HepG2 (cell line): ENCODE data around the gene MTRF1. TPM values are rescaled to one million over a fixed set of nuclear protein-coding genes. Genes with fewer than 3 reads are reported as not detected.

Experiments
- ATAC-seq: fragments of 200-7000 bp; cut with Tn5 transposase; 3 replicates; pipeline ENCODE4 v1.9.1; 2020; ENCODE audit warnings: mild to moderate bottlenecking, moderate library complexity
- BruUV-seq: library from RNA; stranded (reverse); fragments of 400-500 nt; replicated peaks from 2 replicates; lab custom pipeline; 2021; lab: Mats Ljungman, UMichigan
- CTCF ChIA-PET: fragments of 300-600 bp; formaldehyde crosslinking; extraction: SDS; loops from one replicate; lab custom pipeline; 2021; ENCODE audit warnings: low total read pairs, inconsistent platforms, low intra/inter-chr PET ratio; lab: Yijun Ruan, JAX
- POLR2A ChIA-PET: fragments of 350-600 bp; sonication (Branson Sonifier 250); formaldehyde crosslinking; loops from one replicate; lab custom pipeline; 2020; ENCODE audit warnings: antibody characterized with exemption, inconsistent platforms; lab: Yijun Ruan, JAX
- DNase-seq: peaks from one replicate; pipeline ENCODE4 v3.0.0-alpha.2; 2015; ENCODE audit warnings: low spot score
- FAIRE-seq: peaks from 3 replicates; lab custom pipeline; 2011; peaks lifted over from hg19 to GRCh38; lab: Jason Lieb, UNC
- H2AFZ ChIP-seq: one replicate; pipeline ENCODE4 v1.6.1; 2011; ENCODE audit warnings: low read length, inconsistent platforms
- H3K27ac ChIP-seq: fragments of 300-600 bp; 3 replicates; pipeline ENCODE4 v1.8.0; 2011; ENCODE audit warnings: mixed run types, mild to moderate bottlenecking, mixed read lengths, low read length, inconsistent platforms; ENCODE audit not compliant: insufficient read depth; ENCODE audit errors: extremely low read length
- H3K27me3 ChIP-seq, 2 experiments: fragments of 200-600 bp in 1 of 2; 2 replicates in 1 of 2; 3 replicates in 1 of 2; pipeline versions ENCODE4 v1.6.0 to v1.8.0; 2011; ENCODE audit warnings: low read length in 2 of 2, mild to moderate bottlenecking in 2 of 2, moderate library complexity in 2 of 2, inconsistent platforms in 1 of 2; ENCODE audit not compliant: insufficient read depth in 2 of 2, control insufficient read depth in 1 of 2
- H3K36me3 ChIP-seq, 2 experiments: fragments of 200-600 bp in 1 of 2; replicated peaks in 1 of 2; 2 replicates in 1 of 2; 3 replicates in 1 of 2; pipeline versions ENCODE4 v1.5.1 to v1.8.0; 2011; ENCODE audit warnings: low read length in 2 of 2, inconsistent platforms in 1 of 2; ENCODE audit not compliant: insufficient read depth in 2 of 2, control insufficient read depth in 1 of 2
- H3K4me1 ChIP-seq: 2 replicates; pipeline ENCODE4 v1.5.1; 2012; ENCODE audit warnings: low read length, inconsistent platforms; ENCODE audit not compliant: insufficient read depth
- H3K4me2 ChIP-seq: 2 replicates; pipeline ENCODE4 v1.6.0; 2011; ENCODE audit warnings: low read depth, low read length, inconsistent platforms
- H3K4me3 ChIP-seq, 3 experiments: fragments of 200-600 bp in 1 of 3; sonication (generic), shearing (Covaris generic) in 1 of 3; replicated peaks in 1 of 3; 2 replicates each; pipeline ENCODE4 v1.5.1; 2011 to 2016; ENCODE audit warnings: low read length in 3 of 3, inconsistent platforms in 2 of 3, low read depth in 2 of 3, mild to moderate bottlenecking in 2 of 3, control low read depth in 1 of 3, mixed read lengths in 1 of 3; ENCODE audit not compliant: insufficient read depth in 1 of 3
- H3K79me2 ChIP-seq: one replicate; pipeline ENCODE4 v1.6.1; 2011; ENCODE audit warnings: low read length, inconsistent platforms; ENCODE audit not compliant: insufficient read depth
- H3K9ac ChIP-seq: 2 replicates; pipeline ENCODE4 v1.6.0; 2011; ENCODE audit warnings: mild to moderate bottlenecking, low read depth, low read length, inconsistent platforms; ENCODE audit not compliant: insufficient read depth
- H3K9me3 ChIP-seq: 2 replicates; pipeline ENCODE4 v1.5.1; 2012; ENCODE audit warnings: mild to moderate bottlenecking, low read length
- H4K20me1 ChIP-seq: 2 replicates; pipeline ENCODE4 v1.6.0; 2011; ENCODE audit warnings: inconsistent platforms, mild to moderate bottlenecking, low read length, moderate library complexity; ENCODE audit not compliant: insufficient read depth
- ARHGAP35 ChIP-seq: sonication (generic); formaldehyde crosslinking; IDR thresholded peaks from 2 replicates; pipeline ENCODE4 v1.9.0; 2022; ENCODE audit warnings: mild to moderate bottlenecking, inconsistent platforms, moderate library complexity, missing genetic modification reagents, borderline replicate concordance
- ATAD3A ChIP-seq: sonication (generic); formaldehyde crosslinking; IDR thresholded peaks from 2 replicates; pipeline ENCODE4 v1.4.0; 2020; ENCODE audit warnings: missing genetic modification reagents
- BCLAF1 ChIP-seq: fragments of 450-650 bp; IDR thresholded peaks from 2 replicates; pipeline ENCODE4 v1.6.1; 2017; ENCODE audit warnings: mild to moderate bottlenecking
- ELF3 ChIP-seq: IDR thresholded peaks from 2 replicates; pipeline ENCODE4 v1.6.1; 2016; ENCODE audit warnings: missing genetic modification reagents, missing compliant biosample characterization
- HDAC2 ChIP-seq: sonication (generic); formaldehyde crosslinking; IDR thresholded peaks from 2 replicates; pipeline ENCODE4 v1.4.0; 2020; ENCODE audit warnings: missing genetic modification reagents
- KLF16 ChIP-seq, 2 experiments: sonication (generic) in 1 of 2; formaldehyde crosslinking in 1 of 2; IDR thresholded peaks; 2 replicates each; pipeline versions ENCODE4 v1.6.1 to v1.8.0; 2016 to 2023; ENCODE audit warnings: missing genetic modification reagents in 2 of 2, missing compliant biosample characterization in 1 of 2
- RFX1 ChIP-seq: fragments of 450-650 bp; IDR thresholded peaks from 2 replicates; pipeline ENCODE4 v1.6.1; 2017
- SMAD1 ChIP-seq: sonication (generic); formaldehyde crosslinking; IDR thresholded peaks from 2 replicates; pipeline ENCODE4 v1.4.0; 2020; ENCODE audit warnings: missing genetic modification reagents, low read depth, mild to moderate bottlenecking, borderline replicate concordance
- SMYD3 ChIP-seq: sonication (generic); formaldehyde crosslinking; IDR thresholded peaks from 2 replicates; pipeline ENCODE4 v1.8.1; 2023; ENCODE audit warnings: mild to moderate bottlenecking, missing genetic modification reagents
- THYN1 ChIP-seq: sonication (generic); formaldehyde crosslinking; IDR thresholded peaks from 2 replicates; pipeline ENCODE4 v1.8.1; 2023; ENCODE audit warnings: low read depth, mild to moderate bottlenecking, moderate library complexity, missing genetic modification reagents, borderline replicate concordance
- ZFX ChIP-seq: sonication (generic); formaldehyde crosslinking; IDR thresholded peaks from 2 replicates; pipeline ENCODE4 v1.4.0; 2020; ENCODE audit warnings: mild to moderate bottlenecking, low read depth, missing genetic modification reagents, moderate library complexity
- ZNF124 ChIP-seq: sonication (generic); formaldehyde crosslinking; IDR thresholded peaks from 2 replicates; pipeline ENCODE4 v1.4.0; 2020; ENCODE audit warnings: missing genetic modification reagents
- ZNF138 ChIP-seq: sonication (generic); formaldehyde crosslinking; IDR thresholded peaks from 2 replicates; pipeline ENCODE4 v1.5.0; 2020; ENCODE audit warnings: mild to moderate bottlenecking, low read depth, missing genetic modification reagents
- ZNF430 ChIP-seq: sonication (generic); formaldehyde crosslinking; IDR thresholded peaks from 2 replicates; pipeline ENCODE4 v1.9.0; 2021; ENCODE audit warnings: mild to moderate bottlenecking, missing genetic modification reagents
- ZNF562 ChIP-seq: sonication (generic); formaldehyde crosslinking; IDR thresholded peaks from 2 replicates; pipeline ENCODE4 v1.8.0; 2022; ENCODE audit warnings: missing genetic modification reagents, borderline replicate concordance
- ZNF563 ChIP-seq: sonication (generic); formaldehyde crosslinking; IDR thresholded peaks from 2 replicates; pipeline ENCODE4 v1.8.0; 2022; ENCODE audit warnings: mild to moderate bottlenecking, moderate library complexity, missing genetic modification reagents
- ZNF784 ChIP-seq: sonication (generic); formaldehyde crosslinking; IDR thresholded peaks from 2 replicates; pipeline ENCODE4 v1.5.1; 2020; ENCODE audit warnings: missing genetic modification reagents, mild to moderate bottlenecking, borderline replicate concordance
- WGBS: methylation state at CpG from one replicate; pipeline ENCODE4 v1.1.6; 2017; ENCODE audit warnings: low lambda C conversion rate; 5-methylcytosine and 5-hydroxymethylcytosine counted together
- in situ Hi-C: cut with HindIII; loops from 2 replicates; pipeline ENCODE4 v1.10.0; 2017; ENCODE audit warnings: low pct_unique_long_range_greater_than_20kb; ENCODE audit not compliant: extremely low pct_ligation_motif_present
- intact Hi-C: fragments of 100-400 bp; cut with micrococcal nuclease; formaldehyde crosslinking; loops from one replicate; pipeline ENCODE4 v1.10.0; 2022; ENCODE audit not compliant: unreplicated experiment
- polyA plus RNA-seq, 8 experiments: library from polyadenylated mRNA; depleted of rRNA in 3 of 8; stranded (reverse) in 7 of 8; unstranded in 1 of 8; fragments of >200 nt; fragmentation: Illumina TruSeq in 4 of 8; extraction: Trizol in 4 of 8; gene quantifications; 2 replicates each; pipeline versions ENCODE4 v1.2.1 to v1.2.3, GENCODE V29; 2011 to 2016; ENCODE audit warnings: low read depth in 4 of 8, missing spikeins in 1 of 8, mixed read lengths in 1 of 8; ENCODE audit not compliant: insufficient read depth in 1 of 8
- total RNA-seq, 5 experiments: library from RNA; depleted of rRNA; stranded (reverse); fragments of >200 nt; fragmentation: Illumina TruSeq; extraction: Trizol; gene quantifications; 2 replicates each; pipeline ENCODE4 v1.2.3, GENCODE V29; 2016; ENCODE audit warnings: low read depth in 1 of 5

Gene MTRF1
- total and polyA plus RNA-seq, 2 of the 13 experiments (the other 11 are each of a cell fraction or from before 2014, with no cell fraction given), result 21.6 to 27.2 TPM

- Histone ChIP-seq H3K27ac (no peak overlapping the region), H3K36me3 (no peaks in the 10 kb centered on the region), H3K79me2 (no peaks in the 10 kb centered on the region), H3K4me1 (peaks cover 2% of the 10 kb centered on the region; the same call in 1 of the 2 replicates), H3K9me3 (no peaks in the 10 kb centered on the region), H3K4me2 (no peak overlapping the region), H3K4me3 (no peak overlapping the region), H4K20me1 (no peaks in the 10 kb centered on the region), H2AFZ (no peak overlapping the region), H3K9ac (no peak overlapping the region), H3K27me3 (no peaks in the 10 kb centered on the region)
- no CpG with 5 or more reads among the region's 3 CpGs for WGBS
- ChIA-PET CTCF (no interaction called here), POLR2A (no interaction called here)
- TF ChIP-seq SMYD3 (no peak), ATAD3A (no peak), ZFX (CRISPR knock-in tag) (no peak), ELF3 (CRISPR knock-in tag) (no peak), ZNF562 (CRISPR knock-in tag) (no peak), ZNF430 (CRISPR knock-in tag) (no peak), HDAC2 (CRISPR knock-in tag) (no peak), BCLAF1 (no peak), ARHGAP35 (CRISPR knock-in tag) (no peak), ZNF124 (CRISPR knock-in tag) (no peak), SMAD1 (CRISPR knock-in tag) (no peak), ZNF138 (CRISPR knock-in tag) (no peak), ZNF563 (CRISPR knock-in tag) (no peak), RFX1 (no peak), KLF16 (CRISPR knock-in tag; IDR thresholded peaks at IDR 0.05) (no peak), THYN1 (CRISPR knock-in tag) (no peak), ZNF784 (CRISPR knock-in tag) (no peak)
- in situ Hi-C loops, result no loop called here
- DNase-seq, result no peak
- peak; percentile 40 for ATAC-seq
- FAIRE-seq, result no peak
- no TSS peak for BruUV-seq
- intact Hi-C loops, result no loop called here
These were observed 49.5 kb downstream of the MTRF1 start for GRCh38 chr13:41213919-41214318.
